GM19463 (cell line): Measurements from ENCODE around the gene AHCTF1.

Experiments
- ATAC-seq: cut with Tn5 transposase; IDR thresholded peaks from one replicate; pipeline ENCODE4 v1.9.1; 2021; ENCODE audit warnings: mild to moderate bottlenecking, moderate library complexity; ENCODE audit not compliant: unreplicated experiment

The AHCTF1 gene

GRCh38 chr1:246801241-246802020 is 130.3 kb downstream of the AHCTF1 start:
- no peak for ATAC-seq

DNA sequence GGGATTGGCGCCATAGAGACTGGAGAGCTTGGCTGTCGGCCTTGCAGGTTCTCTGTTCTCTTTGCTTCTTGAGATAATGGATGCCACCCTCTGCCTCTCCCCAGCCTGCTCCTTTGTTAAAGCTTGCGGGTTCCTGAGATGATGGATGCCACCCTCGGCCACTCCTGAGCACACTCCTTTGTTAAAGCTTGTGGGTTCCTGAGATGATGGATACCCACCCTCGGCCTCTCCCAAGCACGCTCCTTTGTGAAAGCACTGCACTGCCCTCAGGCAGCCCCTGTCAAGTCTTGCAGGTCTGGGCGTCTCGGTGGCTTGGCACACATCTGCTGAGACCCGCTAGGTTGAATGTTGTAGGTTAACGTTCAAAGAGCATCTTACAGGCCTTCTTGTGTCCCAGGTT is 131.0 kb downstream of the AHCTF1 start:
- no peak for ATAC-seq

DNA sequence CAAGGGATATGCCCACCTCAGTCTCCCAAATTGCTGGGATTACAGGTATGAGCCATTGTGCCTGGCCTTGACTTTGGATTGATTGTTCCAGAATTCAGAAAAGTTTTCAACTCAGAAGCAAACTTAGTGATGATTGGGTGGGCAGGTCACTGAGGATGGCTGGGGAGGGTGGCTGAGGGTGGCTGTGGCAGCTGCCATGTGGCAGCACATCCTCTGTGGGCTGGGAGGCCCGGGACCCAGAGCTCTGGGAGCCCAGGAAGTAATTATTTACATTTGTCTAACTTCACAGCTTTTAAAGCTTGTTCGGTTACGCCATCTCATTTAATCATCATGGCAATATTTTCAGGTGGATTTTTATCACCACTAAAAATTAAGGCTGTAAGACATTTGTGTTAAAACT is 131.4 kb downstream of the AHCTF1 start:
- no peak for ATAC-seq

- no peak for ATAC-seq
Observed at GRCh38 chr1:246798606-246799496, 132.9 kb downstream of the AHCTF1 start.

DNA sequence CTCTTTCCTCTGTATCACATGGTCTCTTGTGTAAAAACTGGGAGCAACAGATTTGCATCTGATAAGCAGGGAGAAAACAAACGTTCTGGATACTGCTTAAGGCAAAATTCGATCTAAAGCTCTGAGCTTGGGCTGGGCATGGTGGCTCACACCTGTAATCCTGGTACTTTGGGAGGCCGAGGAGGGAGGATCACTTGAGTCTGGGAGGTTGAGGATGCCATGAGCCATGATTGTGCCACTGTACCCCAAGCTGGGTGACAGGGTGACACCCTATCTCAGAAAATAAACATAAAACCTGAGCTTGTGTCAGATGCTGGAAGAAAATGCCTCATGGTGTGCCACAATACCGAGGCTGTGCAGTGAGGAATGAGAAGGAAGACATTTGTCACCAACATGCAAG is 133.6 kb downstream of the AHCTF1 start:
- ATAC-seq, result no peak

DNA sequence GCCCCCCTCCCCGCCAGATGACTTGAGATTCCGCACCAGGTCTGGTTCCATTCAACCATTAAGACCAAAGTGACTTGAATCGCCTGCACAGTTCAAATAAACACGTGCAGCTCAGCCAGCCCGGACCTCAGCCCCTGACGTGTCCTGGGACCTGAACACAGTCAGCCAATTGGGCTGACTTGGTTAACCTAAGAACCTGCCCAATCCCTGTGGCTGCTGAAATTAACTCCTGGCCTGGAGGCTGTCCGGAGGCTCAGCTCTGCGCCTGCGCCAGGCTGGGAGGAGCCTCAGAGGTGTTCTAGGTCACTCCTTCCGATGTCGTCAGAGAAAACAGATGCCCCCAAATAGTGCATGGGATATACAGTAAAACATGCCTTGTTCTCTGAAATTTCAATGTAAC is 134.2 kb downstream of the AHCTF1 start:
- no peak for ATAC-seq

DNA sequence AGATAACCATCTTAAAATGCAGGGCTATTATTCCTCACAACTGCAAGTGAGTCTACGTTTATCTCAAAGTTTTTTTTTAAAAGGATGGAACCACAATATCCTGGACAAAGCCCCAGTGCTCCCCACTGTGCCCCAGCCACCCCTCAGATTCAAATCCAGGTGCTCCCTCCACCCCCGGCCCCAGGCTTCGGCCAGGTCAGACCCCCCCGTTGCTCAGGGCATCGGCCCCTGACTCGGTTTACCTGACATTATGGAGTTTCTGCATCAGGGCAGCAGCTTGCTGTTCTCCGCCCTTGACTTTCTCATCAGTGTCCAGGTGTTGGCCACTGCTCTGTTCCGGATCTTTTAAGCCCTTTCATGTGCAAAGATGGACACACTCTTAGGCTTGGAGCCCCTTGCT is 134.6 kb downstream of the AHCTF1 start:
- ATAC-seq, result no peak

DNA sequence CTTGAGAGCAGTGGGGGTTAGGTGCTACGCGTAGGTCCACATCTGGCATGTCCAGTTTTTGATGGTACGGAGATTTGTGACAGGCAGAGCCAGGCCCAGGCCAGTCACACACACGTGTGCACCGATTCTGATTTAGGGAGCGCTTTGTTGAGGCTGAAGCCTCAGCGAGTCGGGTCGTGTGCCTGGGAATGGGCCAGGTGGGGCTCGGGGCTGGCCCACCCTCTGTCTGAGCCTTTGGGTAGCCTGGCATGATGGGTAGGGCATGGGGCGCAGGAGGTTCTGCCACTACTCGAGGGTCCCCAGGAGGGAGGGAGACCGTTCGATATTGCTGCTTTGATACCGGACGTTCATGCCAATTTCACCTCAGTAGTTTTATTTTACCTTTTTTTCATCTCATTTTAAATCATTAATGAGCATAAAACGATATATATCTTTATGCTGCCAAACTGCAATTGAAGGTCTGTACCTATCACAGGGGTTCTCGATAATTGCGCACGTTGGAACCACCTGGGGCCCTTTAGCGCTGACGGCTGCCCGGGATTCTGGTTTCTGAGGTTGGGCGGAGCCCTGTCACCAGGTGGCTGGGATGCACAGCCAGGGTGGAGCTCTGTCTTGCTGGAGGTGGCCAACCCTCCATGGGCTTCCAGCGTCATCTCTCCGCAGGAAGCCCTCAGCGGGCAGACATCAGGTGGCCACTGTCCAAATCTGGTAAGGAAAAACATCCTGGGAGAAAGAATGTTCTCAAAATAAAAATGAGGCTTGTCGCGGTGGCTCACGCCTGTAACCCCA is 135.6 kb downstream of the AHCTF1 start:
- no peak for ATAC-seq

GRCh38 chr1:246794828-246795671 is 136.7 kb downstream of the AHCTF1 start:
- ATAC-seq, result no peak

DNA sequence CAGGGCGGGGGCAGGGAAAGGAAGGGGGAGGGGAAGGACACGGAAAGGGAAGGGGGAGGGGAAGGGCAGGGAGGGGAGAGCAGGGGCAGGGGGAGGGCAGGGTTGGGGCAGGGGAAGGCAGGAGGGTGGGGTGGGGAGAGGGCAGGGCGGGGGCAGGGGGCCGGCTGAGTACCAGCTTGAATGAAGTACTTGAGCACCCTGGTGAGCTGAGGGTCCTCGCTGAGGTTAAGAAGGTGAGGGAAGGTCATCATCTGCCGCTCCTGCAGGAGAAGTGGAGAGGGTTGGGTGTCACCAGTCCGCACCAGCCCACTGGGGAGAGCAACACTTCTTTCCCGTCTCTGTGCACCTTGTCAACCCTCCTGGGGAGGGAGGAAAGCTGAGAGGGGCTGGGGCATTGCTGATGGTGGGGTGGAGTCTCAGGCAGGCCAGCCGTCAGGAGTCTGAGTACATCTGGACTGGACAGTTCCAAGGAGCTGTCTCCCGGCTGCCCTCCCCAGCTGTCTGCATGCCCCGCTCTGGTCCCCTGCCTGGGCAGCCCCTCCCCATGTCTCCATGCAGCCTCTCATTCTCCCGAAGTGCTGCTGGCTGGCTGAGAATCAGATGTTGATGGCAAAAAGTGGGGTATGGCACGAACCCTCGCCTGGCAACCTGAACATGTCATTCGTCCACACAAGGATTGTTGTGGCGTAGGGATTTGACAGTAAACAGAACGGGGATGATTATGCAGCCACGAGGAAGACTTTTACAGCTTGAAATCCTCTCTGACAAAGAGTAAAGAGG is 137.5 kb downstream of the AHCTF1 start:
- no peak for ATAC-seq

DNA sequence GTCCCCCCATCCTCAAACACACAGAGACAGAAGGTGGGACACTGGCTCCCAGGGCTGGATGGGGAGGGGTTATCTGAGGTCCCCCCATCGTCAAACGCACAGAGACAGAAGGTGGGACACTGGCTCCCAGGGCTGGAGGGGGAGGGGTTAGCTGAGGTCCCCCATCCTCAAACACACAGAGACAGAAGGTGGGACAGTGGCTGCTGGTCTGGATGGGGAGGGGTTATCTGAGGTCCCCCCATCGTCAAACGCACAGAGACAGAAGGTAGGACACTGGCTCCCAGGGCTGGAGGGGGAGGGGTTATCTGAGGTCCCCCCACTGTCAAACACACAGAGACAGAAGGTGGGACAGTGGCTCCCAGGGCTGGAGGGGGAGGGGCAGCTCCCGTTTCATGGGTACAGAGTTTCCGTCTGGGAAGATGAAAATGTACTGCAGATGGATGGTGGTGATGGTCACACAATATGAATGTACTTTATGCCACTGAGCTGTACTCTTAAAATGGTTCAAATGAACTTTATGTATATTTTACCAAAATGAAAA is 138.3 kb downstream of the AHCTF1 start:
- no peak for ATAC-seq

DNA sequence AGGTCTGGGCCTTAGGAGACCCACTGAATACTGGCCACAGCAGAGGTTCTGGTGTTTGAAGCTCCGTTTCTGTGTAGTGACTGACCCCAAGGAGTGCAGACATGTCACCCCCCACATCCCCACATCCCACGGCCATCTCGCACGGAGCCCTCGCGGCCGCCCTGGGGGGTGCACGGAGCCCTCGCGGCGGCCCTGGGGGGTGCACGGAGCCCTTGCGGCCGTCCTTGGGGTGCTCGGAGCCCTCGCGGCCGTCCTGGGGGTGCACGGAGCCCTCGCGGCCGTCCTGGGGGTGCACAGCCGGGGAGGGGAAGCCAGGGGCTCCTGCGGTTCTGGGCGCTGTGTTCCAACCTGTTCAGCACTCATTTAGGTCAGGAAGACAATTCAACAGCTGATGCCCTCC is 139.1 kb downstream of the AHCTF1 start:
- ATAC-seq, result no peak

DNA sequence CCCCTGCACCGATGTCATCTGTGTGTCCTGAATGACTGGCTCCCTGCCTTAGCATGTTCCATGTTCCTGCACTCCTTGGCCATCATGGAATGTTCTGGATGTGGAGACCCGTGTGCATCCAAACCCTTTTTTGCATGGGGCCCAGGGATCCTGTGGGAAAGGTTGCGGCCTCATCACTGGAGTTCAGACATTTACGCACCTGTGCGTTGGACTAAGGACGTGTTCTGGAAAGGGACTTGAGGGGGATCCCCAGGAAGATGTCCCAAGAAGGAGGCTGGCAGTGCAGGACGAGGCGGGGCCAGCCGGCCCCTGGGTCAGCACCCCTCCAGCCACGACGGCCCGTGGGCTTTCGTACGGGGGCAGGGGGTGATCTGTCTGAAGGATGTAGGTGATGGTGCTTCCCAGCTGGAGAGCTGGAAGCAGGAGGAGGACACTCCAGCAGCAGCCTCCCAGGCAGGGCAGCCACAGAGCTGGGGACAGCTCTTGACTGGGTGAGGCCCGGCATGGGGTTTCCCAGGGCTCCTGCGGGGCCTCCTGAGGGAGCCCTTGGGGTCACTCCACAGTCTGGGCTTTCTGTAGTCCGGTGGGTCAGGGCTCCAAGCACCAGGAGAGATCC is 140.3 kb downstream of the AHCTF1 start:
- ATAC-seq, result no peak

- no peak for ATAC-seq
Observed at GRCh38 chr1:246790833-246791232, 140.9 kb downstream of the AHCTF1 start.

DNA sequence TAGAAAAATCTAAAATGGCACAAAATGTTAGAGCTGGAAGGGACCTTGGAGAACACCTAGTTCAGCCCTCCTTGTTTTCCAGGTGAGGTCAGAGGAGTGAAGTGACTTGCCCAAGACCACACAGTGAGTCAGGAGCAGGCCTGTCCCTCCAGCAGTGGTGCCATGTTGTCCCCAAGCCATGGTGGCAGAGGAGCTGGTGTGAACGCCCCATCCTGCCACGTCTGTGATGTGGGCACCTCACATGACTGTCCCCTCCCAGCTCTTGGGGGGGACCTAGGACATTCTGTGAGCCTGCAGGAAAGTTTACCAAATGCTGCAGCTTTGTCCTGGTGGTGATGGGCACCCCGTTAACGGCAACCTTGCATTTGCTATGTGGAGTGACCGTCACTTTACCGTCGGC is 141.4 kb downstream of the AHCTF1 start:
- ATAC-seq, result no peak

DNA sequence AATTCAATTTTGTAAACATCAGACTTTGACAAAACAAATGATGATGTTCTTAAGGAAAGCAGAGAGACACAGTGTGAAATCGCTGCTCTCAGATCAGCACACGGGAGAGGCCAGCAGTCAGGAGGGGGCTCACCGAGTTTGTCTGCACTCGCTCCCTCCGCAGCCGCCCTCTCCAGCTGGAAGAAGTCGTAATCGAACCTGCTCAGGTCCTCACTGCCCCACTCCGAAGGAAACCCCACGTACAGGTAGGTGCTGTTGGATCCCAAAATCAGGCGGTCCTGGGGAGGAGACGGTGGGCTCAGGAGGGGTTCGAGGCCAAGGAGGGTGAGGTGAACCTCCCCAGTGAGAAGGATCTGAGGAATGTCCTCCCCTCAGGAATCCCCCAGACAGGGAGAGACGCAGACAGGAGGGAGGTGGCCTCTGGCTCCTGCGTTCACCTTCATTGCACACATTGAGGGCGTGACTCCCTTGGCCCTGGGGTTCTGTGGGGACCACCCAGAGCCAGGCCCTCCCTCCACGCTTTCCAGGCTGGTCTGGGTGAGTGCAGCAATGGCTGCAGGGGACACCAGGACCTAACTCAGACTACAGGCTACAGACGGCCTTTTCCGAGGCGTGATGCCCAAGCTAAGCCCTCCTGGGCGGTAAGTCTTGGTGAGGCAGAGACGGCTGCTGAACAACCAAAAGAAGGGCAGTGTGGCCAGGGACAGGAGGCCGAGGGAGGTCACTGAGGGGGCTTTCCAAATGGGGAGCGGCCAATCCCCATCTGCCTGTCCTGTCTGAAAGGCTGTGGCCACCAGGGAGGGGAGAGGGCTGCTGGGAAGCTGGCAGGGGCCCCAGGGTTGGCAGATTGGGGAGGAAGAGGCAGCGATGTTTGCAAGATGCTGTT is 142.1 kb downstream of the AHCTF1 start:
- ATAC-seq, result no peak
